HepG2 (cell line): ENCODE measurements around the gene NDST1. TPM values are rescaled to one million over a fixed set of nuclear protein-coding genes. Genes with fewer than 3 reads are reported as not detected.

Experiments
- ATF1 ChIP-seq: IDR thresholded peaks from 2 replicates; pipeline ENCODE4 v1.6.1; 2016; ENCODE audit warnings: mild to moderate bottlenecking, control low read depth
- ATF7-NPFF ChIP-seq: sonication (generic); formaldehyde crosslinking; IDR thresholded peaks from 2 replicates; pipeline ENCODE4 v1.8.1; 2023; ENCODE audit warnings: mild to moderate bottlenecking, low read depth, missing genetic modification reagents, moderate library complexity
- FIP1L1 ChIP-seq: fragments of 200-400 bp; formaldehyde crosslinking; IDR thresholded peaks from 2 replicates; pipeline ENCODE4 v1.6.1; 2018; ENCODE audit warnings: low read depth, mild to moderate bottlenecking, low read length, moderate library complexity, borderline replicate concordance; ENCODE audit not compliant: insufficient read depth
- HDAC6 ChIP-seq: fragments of 200-600 bp; sonication (generic); IDR thresholded peaks from 2 replicates; pipeline ENCODE4 v1.7.0; 2017; ENCODE audit warnings: mild to moderate bottlenecking, antibody characterized with exemption, low read length, low read depth
- HOXA9 ChIP-seq: sonication (generic); formaldehyde crosslinking; IDR thresholded peaks from 2 replicates; pipeline ENCODE4 v1.8.1; 2022; ENCODE audit warnings: missing genetic modification reagents, mild to moderate bottlenecking, moderate library complexity, borderline replicate concordance
- LCORL ChIP-seq, 2 experiments: fragments of 450-650 bp in 1 of 2; sonication (generic) in 1 of 2; formaldehyde crosslinking in 1 of 2; IDR thresholded peaks; 2 replicates each; pipeline versions ENCODE4 v1.5.0 to v1.6.1; 2017 to 2020; ENCODE audit warnings: antibody characterized with exemption in 1 of 2, missing genetic modification reagents in 1 of 2
- NFYC ChIP-seq: IDR thresholded peaks from 2 replicates; pipeline ENCODE4 v1.6.1; 2016; ENCODE audit warnings: missing genetic modification reagents, missing compliant biosample characterization
- PHB2 ChIP-seq: fragments of 450-650 bp; IDR thresholded peaks from 2 replicates; pipeline ENCODE4 v1.6.1; 2018; ENCODE audit not compliant: partially characterized antibody
- PRDM4 ChIP-seq: sonication (generic); formaldehyde crosslinking; IDR thresholded peaks from 2 replicates; pipeline ENCODE4 v1.9.0; 2021; ENCODE audit warnings: missing genetic modification reagents, borderline replicate concordance
- SIN3A ChIP-seq: IDR thresholded peaks from 2 replicates; pipeline ENCODE4 v1.6.1; 2011; ENCODE audit warnings: low read depth, mild to moderate bottlenecking, control low read depth, low read length, borderline replicate concordance
- ZNF207 ChIP-seq: fragments of 450-650 bp; IDR thresholded peaks from 2 replicates; pipeline ENCODE4 v1.6.1; 2016; ENCODE audit warnings: antibody characterized with exemption, borderline replicate concordance
- ZNF224 ChIP-seq: sonication (generic); formaldehyde crosslinking; IDR thresholded peaks from 2 replicates; pipeline ENCODE4 v1.5.0; 2020; ENCODE audit warnings: mild to moderate bottlenecking, missing genetic modification reagents
- ZNF264 ChIP-seq: sonication (generic); formaldehyde crosslinking; IDR thresholded peaks from 2 replicates; pipeline ENCODE4 v1.4.0; 2020; ENCODE audit warnings: missing genetic modification reagents
- ZNF281 ChIP-seq: sonication (generic); formaldehyde crosslinking; IDR thresholded peaks from 2 replicates; pipeline ENCODE4 v1.4.0; 2020; ENCODE audit warnings: missing genetic modification reagents, borderline replicate concordance
- ZNF292 ChIP-seq: sonication (generic); formaldehyde crosslinking; IDR thresholded peaks from 2 replicates; pipeline ENCODE4 v1.8.1; 2022; ENCODE audit warnings: mild to moderate bottlenecking, low read depth, missing genetic modification reagents, borderline replicate concordance
- ZNF33A ChIP-seq: sonication (generic); formaldehyde crosslinking; IDR thresholded peaks from 2 replicates; pipeline ENCODE4 v1.5.1; 2020; ENCODE audit warnings: missing genetic modification reagents, mild to moderate bottlenecking, moderate library complexity, borderline replicate concordance
- ZNF451 ChIP-seq: sonication (generic); formaldehyde crosslinking; IDR thresholded peaks from 2 replicates; pipeline ENCODE4 v1.5.0; 2020; ENCODE audit warnings: mild to moderate bottlenecking, missing genetic modification reagents
- ZNF567 ChIP-seq: sonication (generic); formaldehyde crosslinking; IDR thresholded peaks from 2 replicates; pipeline ENCODE4 v1.8.1; 2023; ENCODE audit warnings: mild to moderate bottlenecking, missing genetic modification reagents, borderline replicate concordance
- ZNF816 ChIP-seq: sonication (generic); formaldehyde crosslinking; IDR thresholded peaks from 2 replicates; pipeline ENCODE4 v1.8.0; 2022; ENCODE audit warnings: missing genetic modification reagents, mild to moderate bottlenecking, borderline replicate concordance
- ZSCAN21 ChIP-seq: sonication (generic); formaldehyde crosslinking; IDR thresholded peaks from 2 replicates; pipeline ENCODE4 v1.8.0; 2022; ENCODE audit warnings: mild to moderate bottlenecking, missing genetic modification reagents, moderate library complexity, borderline replicate concordance
- ZSCAN5A ChIP-seq: sonication (generic); formaldehyde crosslinking; IDR thresholded peaks from 2 replicates; pipeline ENCODE4 v1.8.0; 2022; ENCODE audit warnings: mild to moderate bottlenecking, missing genetic modification reagents, borderline replicate concordance
- polyA plus RNA-seq, 8 experiments: library from polyadenylated mRNA; depleted of rRNA in 3 of 8; stranded (reverse) in 7 of 8; unstranded in 1 of 8; fragments of >200 nt; fragmentation: Illumina TruSeq in 4 of 8; extraction: Trizol in 4 of 8; gene quantifications; 2 replicates each; pipeline versions ENCODE4 v1.2.1 to v1.2.3, GENCODE V29; 2011 to 2016; ENCODE audit warnings: low read depth in 4 of 8, missing spikeins in 1 of 8, mixed read lengths in 1 of 8; ENCODE audit not compliant: insufficient read depth in 1 of 8
- total RNA-seq, 5 experiments: library from RNA; depleted of rRNA; stranded (reverse); fragments of >200 nt; fragmentation: Illumina TruSeq; extraction: Trizol; gene quantifications; 2 replicates each; pipeline ENCODE4 v1.2.3, GENCODE V29; 2016; ENCODE audit warnings: low read depth in 1 of 5

Gene NDST1
- total and polyA plus RNA-seq, 2 of the 13 experiments (the other 11 are each of a cell fraction or from before 2014, with no cell fraction given) = 23.8 to 26.2 TPM

DNA sequence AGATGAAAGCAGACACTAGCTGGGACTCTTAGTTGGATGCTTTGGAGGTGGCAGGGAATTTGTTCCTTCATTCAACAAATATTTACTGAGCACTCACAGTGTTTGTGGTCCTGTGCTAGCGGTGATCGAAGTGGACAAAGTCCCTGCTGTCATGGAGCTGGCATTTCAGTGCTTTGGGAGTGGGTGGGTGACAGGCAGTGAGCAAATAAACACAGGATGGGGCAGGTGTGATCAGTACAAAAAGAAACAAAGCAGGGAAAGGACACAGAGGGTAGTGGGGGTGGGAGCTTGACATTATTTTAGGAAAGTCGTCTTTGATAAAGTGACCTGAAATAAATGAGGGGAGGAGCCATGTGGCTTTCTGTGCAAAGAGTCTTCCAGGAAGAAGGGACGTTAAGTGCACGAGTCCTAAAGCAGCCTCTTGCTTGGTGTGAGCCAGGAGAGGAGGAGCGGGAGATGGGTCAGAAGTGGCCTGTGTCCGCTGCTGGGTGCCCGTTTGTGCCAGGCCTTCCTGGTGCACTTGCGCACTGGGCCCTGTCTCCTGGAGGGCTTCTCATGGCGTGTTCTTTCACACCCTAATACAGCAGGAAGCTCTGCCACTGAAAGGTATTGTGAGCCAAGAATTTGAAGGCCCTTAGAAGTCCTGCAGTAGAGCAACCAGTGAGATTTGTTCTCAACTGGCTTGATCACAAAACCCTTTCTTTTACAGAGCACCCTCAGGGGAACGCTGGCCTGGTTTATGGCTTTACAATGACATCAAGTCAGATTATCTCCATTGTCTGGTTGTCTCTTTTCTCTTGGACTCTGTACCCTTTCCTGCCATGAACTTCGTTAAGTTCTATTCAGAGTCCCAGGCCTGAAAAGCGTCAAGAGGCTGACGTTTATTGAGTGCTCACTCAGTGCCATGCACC lies 14.8 kb downstream of the NDST1 start (continued):
- TF ChIP-seq PRDM4 (CRISPR knock-in tag) (no peak), ATF7-NPFF (CRISPR knock-in tag) (no peak; the same call in 1 of the 2 replicates), SIN3A (peak; percentile 75), ZNF281 (CRISPR knock-in tag) (peak; percentile 91), ZSCAN21 (CRISPR knock-in tag) (peak; percentile 75), HOXA9 (CRISPR knock-in tag) (no peak), ZNF567 (CRISPR knock-in tag) (peak; percentile 89), ZNF816 (no peak; the same call in 1 of the 2 replicates), NFYC (CRISPR knock-in tag) (peak; percentile 33; the same call in 1 of the 2 replicates), ZNF292 (peak; percentile 91; the same call in 1 of the 2 replicates), LCORL (IDR thresholded peaks at IDR 0.05) (peak; percentile 93), LCORL (CRISPR knock-in tag; IDR thresholded peaks at IDR 0.05) (peak; percentile 100), ZNF264 (CRISPR knock-in tag) (peak; percentile 80), ZNF451 (CRISPR knock-in tag) (no peak), FIP1L1 (0 out of 2 replicates have a peak, but pooled peaks have one; percentile 41), ATF1 (CRISPR knock-in tag) (peak; percentile 51; the same call in 1 of the 2 replicates), ZNF224 (peak; percentile 57; the same call in 1 of the 2 replicates), ZNF33A (CRISPR knock-in tag) (no peak), PHB2 (no peak), HDAC6 (no peak), ZNF207 (no peak), ZSCAN5A (CRISPR knock-in tag) (peak; percentile 52; the same call in 1 of the 2 replicates)
